Measurements from ENCODE around the gene LPCAT3.
A peak's percentile ranks its signal among the peaks of the same experiment; 100 is the strongest.

The LPCAT3 gene

DNA sequence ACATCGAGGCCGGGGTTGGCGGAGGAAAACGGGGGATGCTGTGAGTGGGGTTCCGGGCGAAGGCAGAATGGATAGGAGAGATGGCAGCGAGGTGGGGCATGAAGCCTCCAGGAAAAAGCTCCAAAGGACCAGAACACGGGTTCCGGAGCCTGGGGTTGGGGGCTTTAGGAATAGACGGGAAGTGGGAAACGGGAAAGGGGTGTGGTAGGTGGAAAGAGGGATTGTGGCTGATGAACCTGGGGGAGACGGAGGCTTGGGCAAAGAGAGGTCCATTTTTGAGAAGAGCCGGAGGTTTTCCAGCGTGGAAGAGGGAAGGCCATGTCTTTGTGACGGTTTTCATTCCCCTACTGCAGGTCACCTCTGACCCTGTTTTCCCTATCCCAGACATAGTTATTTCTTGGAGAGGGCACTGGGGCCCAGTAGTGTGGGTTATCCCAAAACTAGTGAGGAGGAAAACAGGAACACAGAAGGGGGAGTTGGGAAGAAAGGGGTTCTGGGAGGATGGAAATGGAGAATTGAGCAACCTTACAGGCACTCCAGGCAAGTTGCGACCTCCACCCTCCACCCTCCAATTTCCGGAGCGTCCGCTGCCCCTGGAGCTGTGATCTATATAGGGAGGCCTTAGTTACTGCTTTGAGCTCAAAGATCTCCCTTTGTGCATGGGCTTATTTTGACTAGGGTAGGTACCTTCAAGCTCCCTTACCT lies 89.4 kb downstream of the LPCAT3 start:
- peak in 3 of 10 donors; percentile 9 to 72 (median 21) for DNase-seq

DNA sequence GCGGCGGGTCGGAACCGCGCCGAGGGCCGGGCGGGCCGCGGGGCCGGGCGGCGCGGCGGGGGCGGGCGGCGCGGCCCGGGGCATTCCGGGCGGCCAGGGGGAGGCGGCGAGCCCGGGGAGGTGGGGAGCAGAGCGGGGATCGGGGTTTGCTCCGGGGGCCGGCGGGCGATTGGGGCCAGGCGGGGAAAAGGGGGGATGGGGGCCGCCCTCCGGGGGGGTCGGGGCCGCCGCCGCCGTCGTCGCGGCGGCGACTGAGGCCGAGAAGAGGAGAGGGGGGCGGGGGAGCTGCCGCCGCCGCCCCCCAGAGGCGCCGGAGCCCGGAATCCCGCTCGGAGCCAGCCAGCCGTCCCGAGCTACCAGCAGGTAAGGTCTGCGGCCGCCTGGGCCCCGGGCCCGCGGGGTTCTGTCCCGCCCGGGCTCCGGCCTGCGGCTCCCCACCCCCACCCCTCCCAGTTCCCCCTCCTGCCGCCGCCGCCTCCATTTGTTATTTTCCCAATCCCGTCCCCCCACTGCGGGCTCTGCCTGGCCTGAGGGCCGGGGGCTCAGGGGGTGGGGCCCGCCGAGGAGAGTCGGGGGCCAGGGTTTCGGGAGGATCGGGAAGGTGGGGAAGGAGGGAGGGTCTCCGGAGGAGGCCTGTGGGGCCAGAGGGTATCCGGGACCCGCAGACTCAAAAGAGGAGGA lies 90.1 kb downstream of the LPCAT3 start:
- intact Hi-C loops (cut with DNase I), result no loop called here
- peak in 2 of 10 donors; percentile 74 to 87 for DNase-seq

More for the DNA sequence above, 89.4 kb downstream of the LPCAT3 start:
- intact Hi-C loops (cut with DNase I), result no loop called here

DNA sequence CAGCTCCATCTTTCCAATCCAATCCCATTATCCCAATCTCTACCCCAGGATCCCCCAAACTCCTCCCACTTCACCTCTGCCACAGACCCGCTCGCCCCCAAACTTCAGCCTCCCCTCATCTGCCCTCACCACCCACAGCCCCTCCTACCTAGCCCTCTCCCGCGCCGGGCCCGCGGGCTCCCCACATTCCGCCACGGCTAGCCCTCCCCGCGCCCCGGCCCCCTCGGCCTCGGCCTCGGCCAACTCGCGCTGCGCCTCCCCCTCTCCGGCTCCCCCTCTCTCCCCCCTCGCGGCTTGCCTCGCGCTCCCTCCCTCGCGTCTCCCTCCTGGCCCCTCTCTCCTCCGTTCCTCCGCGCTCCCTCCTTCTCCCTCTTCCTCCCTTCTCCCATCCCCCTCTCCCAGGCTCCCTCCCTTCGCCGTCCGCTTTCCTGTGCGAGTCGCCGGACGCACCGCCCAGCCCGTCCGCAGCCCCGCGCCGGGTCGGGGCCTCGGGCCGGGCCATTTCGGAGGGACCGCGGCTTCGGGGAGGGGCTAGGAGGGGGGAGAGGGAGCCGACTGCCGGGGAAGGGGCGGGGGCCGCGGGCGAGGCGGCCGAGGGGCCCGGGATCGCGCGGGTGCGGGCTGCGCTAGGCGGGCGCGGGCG lies 90.8 kb downstream of the LPCAT3 start, which contains the start of gene ATN1:
TSS of gene ATN1 (plus strand) at position 581 of the 643 bp plus-strand sequence. CDS start 6,043 bp downstream, outside the sequence.
- peak; percentile 70 to 97 (median 81) for DNase-seq
- intact Hi-C loops (cut with DNase I), result no loop called here

All from posterior cingulate gyrus (tissue), 11 donors.